GM12878 (cell line): Measurements from ENCODE around the gene TULP1.

ENCODE experiments used
- CTCF ChIP-seq, 3 experiments: IDR thresholded peaks in 2 of 3; conservative IDR thresholded peaks in 1 of 3; 2 replicates each; pipeline ENCODE4 v1.5.1; 2011; ENCODE audit warnings: low read depth in 3 of 3, low read length in 3 of 3, mild to moderate bottlenecking in 3 of 3, control low read depth in 2 of 3, moderate library complexity in 2 of 3, inconsistent platforms in 1 of 3, mixed read lengths in 1 of 3; ENCODE audit not compliant: control insufficient read depth in 2 of 3, insufficient read depth in 1 of 3; ENCODE audit errors: extremely low read depth in 1 of 3
- KDM1A ChIP-seq: fragments of 200-600 bp; sonication (generic); IDR thresholded peaks from 2 replicates; pipeline ENCODE4 v1.6.1; 2016; ENCODE audit warnings: borderline replicate concordance
- PBX3 ChIP-seq: IDR thresholded peaks from 2 replicates; pipeline ENCODE4 v1.6.1; 2011; ENCODE audit warnings: mild to moderate bottlenecking, low read depth, low read length, moderate library complexity; ENCODE audit not compliant: insufficient replicate concordance
- POLR2A ChIP-seq: IDR thresholded peaks from 2 replicates; pipeline ENCODE4 v1.6.1; 2011; ENCODE audit warnings: low read depth, mild to moderate bottlenecking, low read length
- RELA ChIP-seq: fragments of 450-650 bp; IDR thresholded peaks from 2 replicates; pipeline ENCODE4 v1.8.0; 2014; ENCODE audit warnings: borderline replicate concordance; ENCODE audit not compliant: partially characterized antibody
- SIN3A ChIP-seq: IDR thresholded peaks from 2 replicates; pipeline ENCODE4 v1.6.1; 2012; ENCODE audit warnings: low read depth, low read length, improper control_type of control experiment
- SMARCA5 ChIP-seq: fragments of 450-650 bp; IDR thresholded peaks from 2 replicates; pipeline ENCODE4 v1.6.1; 2017; ENCODE audit warnings: mild to moderate bottlenecking

- TF ChIP-seq CTCF (IDR thresholded peaks at IDR 0.05 in 2 of 3, conservative IDR thresholded peaks at IDR 0.05 in 1 of 3; ENCODE audit: control insufficient read depth in 2 of 3, extremely low read depth in 1 of 3, insufficient read depth in 1 of 3, low read depth in 3 of 3, low read length in 3 of 3) (no peak), POLR2A (no peak), PBX3 (no peak), SIN3A (no peak), KDM1A (no peak), RELA (no peak), SMARCA5 (no peak)
These were observed 1.1 kb downstream of the TULP1 start for GRCh38 chr6:35511562-35511941.
